Measurements from ENCODE around the gene AK9.
A peak's percentile ranks its signal among the peaks of the same experiment; 100 is the strongest.

The AK9 gene

DNA sequence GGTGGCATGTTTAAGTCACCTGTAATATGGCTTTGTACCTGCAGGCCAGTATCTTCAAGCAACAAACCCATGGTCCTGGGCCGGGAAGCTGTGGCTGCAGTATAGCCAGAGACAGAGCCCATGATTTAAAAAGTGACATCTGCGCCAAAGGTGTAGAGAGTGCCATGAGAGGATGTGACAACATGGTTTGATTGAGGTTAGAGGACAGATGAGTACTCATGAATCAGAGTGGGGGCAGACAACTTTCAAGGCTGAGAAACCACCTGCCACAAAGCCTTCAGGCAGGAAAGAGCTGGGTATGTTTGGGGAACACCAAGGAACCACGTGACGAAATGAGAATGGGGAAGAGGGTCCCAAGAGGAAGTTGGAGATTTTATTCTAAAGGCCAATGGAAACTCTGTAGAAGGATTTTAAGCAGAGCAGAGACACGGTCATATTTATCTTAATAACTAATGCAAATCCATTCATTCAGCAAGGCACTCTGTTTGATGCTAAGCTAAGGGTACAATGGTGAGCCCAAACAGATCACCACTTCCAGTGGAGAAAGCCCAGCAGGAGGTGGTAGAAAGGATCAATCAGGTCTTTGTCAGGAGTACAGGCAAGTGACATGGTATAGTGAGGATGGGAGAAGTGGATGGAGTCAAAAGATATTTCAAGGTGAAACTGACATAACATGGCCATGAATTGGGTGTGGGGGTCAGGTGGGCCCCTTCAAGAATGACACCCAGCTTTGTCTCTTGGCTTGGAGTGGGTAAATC lies 232.0 kb downstream of the AK9 start:
- no peak for DNase-seq (ENCODE audit: low read depth in 2 of 2, low spot score in 1 of 2)

DNA sequence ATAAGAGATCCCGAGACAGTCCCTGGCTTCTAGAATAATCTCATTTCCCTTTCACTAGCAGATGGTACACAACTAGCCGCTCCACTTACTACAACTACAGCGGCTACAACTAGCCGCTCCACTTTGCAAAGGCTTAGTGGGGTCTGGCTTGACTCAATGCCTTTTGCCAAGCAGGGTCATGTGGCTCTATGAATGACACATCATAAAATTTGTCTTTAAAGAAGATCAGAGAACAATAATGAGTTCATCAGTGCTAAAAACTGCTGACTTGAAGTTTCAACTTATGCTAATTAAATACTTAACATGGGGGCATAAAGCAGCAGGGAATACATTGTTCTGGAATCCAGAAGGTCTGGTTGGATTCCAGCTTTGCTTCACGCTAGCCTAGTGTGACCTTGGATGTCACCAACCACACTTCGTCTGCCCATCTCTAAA lies 233.4 kb downstream of the AK9 start:
- DNase-seq (ENCODE audit: low read depth in 2 of 2, low spot score in 1 of 2): no peak

DNA sequence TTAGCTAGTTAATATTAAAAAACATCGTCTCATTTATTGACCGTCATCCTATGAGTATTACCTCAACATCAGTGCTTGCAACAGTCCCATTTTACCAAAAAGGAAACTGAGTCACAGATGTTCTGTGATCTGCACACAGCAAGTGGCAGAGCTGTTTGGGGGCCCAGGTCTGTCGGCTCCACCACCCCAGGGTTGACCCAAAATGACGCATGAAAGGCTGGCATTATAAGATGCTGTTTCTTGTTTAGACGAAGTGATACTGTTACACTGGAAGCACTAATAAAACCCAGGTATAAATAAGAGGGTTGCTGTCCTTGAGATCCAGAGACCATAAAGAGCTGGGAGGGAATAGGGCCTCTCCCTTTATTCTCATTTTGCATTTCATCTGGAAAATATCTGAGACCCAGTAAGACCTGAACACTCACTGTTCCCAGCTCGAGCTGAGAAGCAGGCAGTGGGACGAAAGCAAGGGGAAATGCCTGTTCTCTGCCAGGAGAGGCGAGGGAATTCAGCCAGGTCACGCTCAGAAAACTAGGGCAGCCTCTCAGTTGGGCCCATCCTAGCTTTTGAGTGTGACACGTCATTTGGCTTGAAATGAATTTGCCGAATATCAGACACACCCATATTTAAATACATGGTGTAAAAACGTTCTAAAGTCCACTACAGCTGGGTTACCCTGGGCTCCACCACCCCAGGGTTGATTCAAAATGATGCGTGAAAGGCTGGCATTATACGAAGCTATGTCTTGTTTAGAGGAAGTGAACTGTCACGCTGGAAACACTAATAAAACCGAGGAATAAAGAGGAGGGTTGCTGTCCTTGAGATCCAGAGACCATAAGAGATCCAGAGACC lies 234.1 kb downstream of the AK9 start:
- no peak for DNase-seq (ENCODE audit: low read depth in 2 of 2, low spot score in 1 of 2)

DNA sequence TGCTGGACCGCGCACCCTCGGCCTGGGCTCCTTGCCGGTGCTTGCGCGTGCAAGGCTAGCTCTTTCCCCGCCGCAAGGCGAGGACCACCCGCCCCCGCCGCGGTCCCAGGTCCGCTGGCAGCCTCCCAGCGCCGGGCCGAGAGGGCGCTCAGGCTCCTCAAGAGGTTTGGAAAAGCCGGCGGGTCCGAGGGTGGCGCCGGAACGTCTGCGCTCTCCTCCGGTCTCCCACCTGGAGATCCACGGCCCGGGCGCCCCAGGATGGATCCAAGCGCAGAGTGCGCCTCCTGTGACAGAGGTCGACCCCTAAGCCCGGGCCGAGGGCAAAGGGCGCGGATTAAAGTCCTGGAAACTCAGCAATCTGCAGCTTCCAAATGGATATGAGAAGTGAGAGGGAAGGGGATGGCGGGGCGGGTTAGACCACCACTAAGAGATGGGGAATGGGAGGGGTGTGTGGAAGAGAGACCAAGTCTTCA lies 234.9 kb downstream of the AK9 start:
- no peak for DNase-seq (ENCODE audit: low read depth in 2 of 2, low spot score in 1 of 2)

DNA sequence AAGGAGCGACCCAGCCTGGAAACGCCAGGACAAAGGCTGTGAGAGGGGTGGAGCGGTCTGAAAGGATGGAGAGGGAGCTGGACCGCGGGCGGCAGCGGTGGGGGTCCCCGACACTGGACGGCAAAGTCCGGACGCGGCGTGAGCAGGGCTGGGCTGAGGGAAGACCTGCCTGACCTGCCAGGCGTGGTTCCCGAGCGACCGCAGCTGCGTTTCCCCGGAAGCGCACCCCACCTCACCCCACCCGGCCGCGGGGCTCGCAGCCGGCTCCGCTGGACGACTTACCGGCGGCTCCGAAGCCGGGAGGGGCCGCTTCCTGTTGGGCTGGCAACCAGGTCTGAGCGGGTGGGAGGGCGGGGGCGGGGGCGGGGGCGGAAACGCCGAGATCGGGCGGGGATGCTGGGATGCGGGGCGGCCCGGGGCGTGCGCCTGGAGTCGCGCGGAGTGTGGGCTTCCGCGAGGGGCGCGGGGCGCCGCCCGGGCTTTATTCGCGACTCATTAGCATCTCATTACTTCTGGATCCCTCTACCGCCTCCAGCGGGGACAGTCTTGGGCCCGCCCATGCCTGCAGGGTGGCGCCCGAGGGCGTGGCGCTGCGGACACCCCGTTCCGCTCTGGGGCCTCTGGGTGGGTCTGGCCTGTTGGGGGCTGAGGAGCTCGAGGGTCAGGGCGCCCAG lies 235.4 kb downstream of the AK9 start, which contains the start of gene MICAL1:
MICAL1 (minus strand) TSS at position 336 of the 674 bp plus-strand sequence. CDS start 1,576 bp downstream, outside the sequence.
- DNase-seq (ENCODE audit: low read depth in 2 of 2, low spot score in 1 of 2): peak in 1 of 2 donors; percentile 47

DNA sequence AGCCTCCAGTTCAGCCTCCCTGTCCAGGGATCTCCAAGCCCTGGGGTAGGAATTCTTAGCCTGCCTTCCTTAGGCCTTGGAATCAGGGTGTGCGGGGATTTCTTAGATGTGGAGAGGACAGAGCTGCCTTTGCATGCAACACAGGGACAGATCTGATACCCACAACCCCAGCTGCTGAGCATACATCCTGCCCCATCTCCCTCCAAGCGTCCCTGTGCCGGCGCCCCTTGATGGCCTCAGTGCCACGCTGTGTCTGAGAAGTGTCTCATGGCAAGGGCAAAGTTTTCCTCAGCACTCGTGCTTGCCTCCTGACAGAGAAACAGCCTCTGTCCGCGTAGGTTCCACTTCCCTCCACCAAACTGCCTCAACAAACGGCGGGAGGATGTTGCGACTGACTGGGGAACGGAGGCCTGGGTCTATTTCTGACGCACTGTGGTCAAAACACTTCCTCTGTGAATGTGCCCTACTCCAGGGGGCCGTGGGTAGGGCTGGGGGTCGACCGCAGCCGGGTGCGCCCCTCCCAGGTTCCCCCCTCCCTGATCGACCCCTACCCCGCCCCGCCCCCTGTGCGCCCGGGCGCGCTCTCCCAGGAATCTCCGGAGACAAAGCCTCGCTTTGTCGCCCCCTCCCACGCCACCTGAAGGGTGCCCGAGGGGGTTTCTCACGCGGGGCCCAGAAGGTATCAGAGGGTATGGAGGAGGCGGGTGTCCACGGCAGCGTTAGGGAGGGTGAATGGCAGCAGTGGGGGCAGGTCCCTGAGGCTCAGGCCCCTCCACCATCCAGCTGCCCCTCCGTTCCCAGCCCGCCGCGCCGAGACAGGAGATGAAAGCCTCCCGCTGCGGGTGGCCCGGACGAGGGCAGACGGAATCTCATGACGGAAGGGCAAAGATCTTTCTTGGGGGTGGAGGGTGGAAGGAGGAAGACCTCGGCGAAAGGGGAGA lies 236.2 kb downstream of the AK9 start:
- peak; percentile 41 to 47 for DNase-seq (ENCODE audit: low read depth in 2 of 2, low spot score in 1 of 2)

DNA sequence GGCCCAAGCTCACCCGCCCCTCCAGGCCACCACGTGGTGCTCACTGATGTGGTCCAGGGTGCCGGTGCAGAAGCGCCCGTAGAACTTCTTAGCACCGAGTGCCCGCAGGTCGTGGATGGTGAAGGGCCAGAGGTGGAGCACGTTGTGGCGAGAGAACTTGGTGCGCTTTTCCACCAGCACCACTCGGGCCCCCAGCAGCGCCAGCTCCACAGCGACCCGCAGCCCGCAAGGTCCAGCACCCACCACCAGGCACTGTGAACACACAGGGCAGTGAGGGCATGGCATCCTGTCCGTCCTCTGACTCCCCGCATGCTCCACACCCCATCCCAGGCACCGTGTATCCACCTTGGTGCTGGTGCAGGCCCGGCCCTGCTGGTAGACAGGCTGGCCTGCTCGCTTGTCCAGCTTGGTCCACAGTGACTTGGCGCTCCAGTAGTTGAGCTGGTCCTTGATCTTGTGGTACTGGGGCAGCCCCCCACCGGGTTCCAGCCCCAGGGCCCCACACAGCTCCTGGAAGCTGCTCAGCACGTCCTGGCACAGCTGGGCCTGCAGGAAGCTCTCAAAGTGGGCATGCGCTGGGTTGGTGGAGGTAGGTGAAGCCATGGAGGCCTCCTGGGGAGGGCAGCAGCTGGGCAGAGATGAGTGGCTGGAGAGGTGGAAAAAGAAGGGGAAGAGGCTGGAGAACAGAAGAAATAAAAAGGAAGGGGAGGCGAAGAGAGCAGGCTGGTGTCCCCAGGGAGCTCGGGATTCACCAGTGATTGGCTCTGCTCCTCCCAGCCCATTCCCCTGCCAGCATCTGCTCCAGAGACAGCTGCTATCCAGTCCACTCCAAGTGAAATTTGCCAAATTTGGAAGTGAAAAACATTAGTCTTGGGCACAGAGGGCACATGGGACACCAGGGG lies 237.2 kb downstream of the AK9 start:
- DNase-seq (ENCODE audit: low read depth in 2 of 2, low spot score in 1 of 2): no peak

DNA sequence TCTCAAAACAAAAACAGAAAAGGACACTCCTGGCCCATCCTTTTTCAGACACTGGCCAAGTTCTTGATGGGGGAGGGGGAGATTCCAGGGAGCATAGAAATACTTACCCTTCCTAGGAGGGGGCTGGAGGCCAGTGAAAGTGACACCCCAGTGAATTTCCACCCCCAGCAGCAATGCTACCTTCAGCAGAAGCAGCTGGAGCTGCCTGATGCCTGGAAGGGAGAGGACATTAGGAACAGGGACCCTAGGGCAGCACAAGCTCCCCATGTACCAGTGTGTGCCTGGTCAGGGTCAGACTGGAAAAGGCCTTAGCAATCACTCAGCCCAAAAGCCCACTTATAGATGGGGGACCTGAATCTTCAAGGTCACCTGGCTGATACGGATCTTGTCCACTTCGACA lies 237.8 kb downstream of the AK9 start:
- no peak for DNase-seq (ENCODE audit: low read depth in 2 of 2, low spot score in 1 of 2)

DNA sequence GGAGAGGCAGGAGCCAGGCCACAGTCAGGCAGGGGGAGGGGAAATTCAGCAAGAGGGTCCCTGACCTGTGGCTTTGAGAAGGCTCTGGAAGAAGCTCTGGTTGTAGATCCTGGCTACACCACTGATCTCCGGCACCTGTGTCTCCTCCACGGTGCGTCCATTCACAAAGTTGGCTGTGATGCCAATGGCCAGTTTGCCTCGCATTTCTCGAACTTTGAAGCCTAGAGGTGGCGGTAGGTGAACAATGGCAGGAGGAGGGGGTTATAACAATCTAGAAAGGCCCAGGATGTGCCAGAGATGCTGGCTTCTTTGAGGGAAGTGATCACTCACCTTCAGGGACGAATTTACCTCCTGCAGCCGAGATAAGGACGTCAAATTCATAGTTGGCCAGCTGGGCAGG lies 238.8 kb downstream of the AK9 start:
- no peak for DNase-seq (ENCODE audit: low read depth in 2 of 2, low spot score in 1 of 2)

DNA sequence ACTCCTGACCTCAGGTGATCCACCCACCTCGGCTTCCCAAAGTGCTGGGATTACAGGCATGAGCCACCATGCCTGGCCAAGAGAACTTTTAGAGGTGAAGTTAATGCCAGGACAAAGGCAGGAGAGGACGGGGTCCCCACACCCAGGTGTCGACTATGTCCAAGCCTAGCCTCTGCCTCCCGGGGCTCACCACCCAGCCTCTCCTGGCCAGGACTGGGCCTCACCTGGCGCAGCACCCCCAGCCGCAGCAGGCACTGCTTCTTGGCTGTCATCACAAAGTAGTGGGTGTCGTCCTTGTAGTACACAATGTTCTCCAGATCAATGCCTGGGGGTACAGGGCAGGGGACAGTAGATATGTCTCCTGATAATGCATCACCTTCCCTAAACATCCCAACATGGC lies 239.6 kb downstream of the AK9 start:
- no peak for DNase-seq (ENCODE audit: low read depth in 2 of 2, low spot score in 1 of 2)

DNA sequence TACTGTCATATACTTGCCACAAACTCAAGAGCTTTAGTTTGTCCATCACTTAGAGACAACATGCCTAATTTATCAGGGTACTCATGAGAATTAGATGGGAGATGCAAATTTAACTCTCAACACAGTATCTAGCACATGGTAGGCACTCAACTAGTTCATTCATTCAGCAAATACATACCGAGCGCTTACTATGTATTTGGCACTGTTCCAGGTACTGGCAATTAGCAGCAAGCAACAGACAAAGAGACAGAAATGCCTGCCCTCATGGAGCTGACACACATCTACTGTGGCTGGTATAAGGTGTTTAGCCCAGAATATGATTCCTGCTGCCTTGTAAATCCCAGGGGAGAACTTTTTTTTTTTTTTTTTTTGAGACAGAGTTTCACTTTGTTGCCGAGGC lies 240.2 kb downstream of the AK9 start:
- no peak for DNase-seq (ENCODE audit: low read depth in 2 of 2, low spot score in 1 of 2)

DNA sequence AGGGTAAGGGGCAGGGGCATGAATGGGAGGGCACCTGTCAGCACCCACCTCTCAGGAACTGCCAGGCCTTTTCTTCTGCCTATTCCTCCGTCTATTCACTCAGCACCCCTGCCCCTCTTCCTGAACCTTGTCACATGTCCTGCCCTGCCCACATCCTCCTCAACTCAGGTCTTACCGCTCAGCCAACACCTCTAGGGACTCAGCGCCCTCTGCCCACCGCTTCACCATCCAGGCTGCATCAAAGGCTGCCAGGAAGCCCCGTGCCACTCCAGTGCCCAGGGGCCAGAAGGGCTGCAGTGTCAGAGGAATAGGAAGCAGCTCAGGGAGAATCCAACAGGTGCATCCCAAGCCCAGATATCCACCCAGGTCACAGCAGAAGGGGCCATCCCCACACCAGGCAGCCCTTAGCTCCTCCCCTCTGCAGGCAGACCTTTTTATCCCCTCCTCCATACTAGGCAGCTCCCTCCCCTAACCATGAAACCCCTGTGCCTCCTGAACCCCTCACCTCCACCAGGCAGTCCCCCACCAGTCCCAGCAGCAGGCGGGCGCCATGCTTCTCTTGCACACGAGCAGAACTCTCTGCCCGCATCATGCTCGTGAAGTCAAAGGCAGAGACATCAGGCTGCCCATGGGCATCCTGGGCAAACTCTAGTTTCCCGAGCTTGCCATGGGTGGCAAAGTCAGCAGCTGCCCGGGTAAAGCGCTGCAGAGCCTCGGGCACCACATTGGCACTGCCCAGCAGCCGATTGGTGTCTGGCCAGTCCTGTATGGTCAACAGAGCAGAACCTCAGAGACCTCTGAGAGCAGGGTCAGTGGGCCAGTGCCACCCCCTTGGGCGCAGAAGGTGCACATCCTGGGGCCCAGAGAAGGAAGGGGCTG lies 241.0 kb downstream of the AK9 start:
- DNase-seq (ENCODE audit: low read depth in 2 of 2, low spot score in 1 of 2): no peak

DNA sequence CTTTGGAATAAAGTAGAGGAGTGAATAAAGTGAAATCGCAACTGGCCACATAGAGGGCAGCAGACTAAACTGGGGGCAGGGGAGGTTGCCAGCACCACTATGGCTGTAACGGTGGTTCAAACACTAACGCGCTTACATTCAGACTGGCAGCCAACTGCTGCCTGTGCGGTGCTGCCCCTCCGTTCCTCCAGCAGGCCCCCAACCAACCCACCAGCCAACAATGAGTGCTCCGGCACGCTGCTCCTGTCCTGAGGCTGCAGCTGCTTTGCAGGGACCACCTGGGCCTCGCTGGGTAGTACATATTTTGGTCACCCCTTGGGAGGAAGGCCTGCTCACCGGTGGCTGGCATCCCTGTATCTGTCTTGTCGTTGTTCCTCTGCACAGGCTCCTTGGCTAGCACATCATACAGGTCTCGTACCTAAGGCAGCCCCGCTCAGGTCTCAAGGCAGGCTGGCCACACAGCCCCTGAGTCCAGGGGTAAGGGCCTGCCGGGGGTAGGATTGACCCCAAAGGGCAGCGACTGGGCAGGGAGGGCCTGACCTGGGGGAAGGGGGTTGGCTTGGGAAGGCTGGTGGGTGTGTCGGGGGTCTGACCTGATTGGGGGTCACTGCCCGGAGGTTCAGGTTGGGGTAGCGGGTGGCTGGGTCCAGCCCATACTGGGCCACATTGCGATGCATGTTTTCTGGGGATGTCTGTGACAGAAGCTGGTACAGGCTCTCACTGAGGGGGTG lies 241.8 kb downstream of the AK9 start:
- no peak for DNase-seq (ENCODE audit: low read depth in 2 of 2, low spot score in 1 of 2)

DNA sequence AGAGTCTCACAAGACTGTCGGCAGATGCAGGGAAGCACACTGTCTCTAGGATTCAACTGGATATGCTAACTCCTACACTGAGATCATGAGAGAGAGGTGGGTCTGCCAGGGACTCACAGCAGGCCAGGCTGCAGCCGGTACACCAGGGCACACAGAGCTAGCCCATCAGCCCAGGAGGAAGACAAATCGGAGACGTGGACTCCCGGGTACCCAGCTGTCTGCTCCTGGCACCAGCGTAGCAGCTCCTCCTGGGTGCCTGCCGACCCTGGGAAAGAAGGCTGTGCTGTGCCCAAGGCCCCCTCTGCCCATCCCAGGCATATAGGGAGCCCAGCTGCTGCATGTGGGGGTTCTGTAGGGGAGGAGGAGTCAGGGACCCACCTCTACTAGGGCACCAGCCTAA lies 242.4 kb downstream of the AK9 start:
- no peak for DNase-seq (ENCODE audit: low read depth in 2 of 2, low spot score in 1 of 2)

DNA sequence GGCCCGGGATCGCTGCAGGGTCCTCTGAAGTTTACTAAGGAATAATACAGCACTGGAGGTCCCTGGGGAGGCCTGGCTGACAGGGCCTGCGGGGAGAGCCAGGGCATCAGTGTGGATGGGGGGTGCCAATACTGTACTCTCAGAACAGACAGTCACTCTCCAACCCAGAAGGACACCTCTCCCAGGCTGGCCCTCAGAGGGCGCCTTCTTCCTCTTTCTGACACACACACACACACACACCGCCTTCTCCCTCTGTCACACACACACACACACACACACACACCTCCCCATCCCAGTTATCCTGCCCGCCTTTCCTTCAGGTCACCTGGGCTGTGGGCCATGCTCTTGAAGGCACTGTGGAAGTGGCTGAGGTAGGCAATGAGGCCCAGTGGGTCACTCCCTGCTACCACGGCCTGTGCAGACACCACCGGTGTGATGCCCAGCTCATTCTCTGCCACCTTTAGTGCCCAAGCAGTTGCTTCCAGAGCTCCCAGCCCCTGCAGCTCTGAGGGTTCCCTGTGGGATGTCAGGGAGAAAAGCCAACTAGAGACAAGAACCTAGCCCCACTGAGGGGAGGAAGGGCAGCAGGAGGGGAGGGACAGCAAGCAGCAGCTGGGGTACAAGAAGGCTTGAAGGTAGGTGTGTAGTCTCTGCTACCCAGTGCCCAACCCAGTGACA lies 243.0 kb downstream of the AK9 start:
- DNase-seq (ENCODE audit: low read depth in 2 of 2, low spot score in 1 of 2): no peak

DNA sequence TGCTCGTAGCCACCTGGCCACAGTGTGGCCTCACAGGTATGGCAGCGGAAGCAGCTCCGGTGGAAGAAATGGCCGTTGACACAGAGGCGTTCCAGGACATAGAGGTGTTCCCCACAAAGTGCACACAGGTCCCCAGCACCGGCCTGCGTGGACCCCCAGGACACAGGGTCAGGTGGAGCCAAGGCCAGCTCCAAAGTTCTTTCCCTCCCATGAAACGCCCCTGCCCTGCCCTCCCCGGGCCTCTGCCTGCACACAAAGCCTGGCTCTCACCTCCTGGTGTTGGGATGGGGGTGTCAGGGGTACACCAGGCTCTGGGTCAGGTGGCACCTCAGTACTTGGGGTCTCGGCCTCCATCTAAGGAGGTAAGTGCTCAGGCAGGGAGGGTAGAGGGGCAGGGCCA lies 243.9 kb downstream of the AK9 start:
- DNase-seq (ENCODE audit: low read depth in 2 of 2, low spot score in 1 of 2): no peak

DNA sequence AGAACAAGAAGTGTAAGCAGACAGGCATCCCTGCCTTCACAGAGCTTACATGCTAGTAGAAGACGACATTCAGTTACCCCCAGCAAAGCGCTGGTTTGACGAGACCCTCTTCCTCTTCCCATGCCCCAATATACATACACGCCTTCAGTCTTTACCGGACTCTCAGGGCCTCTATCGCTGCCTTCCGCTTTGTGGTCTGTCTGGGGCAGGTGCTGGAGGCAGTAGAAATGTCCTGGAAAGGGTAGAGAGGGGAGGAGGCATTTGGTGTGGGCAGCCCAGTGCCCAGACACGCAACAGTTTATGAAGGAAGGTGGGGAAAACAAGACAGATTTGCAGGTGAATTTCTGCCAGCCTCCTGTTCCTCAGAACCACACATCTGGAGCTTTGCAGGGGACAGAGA lies 244.5 kb downstream of the AK9 start:
- DNase-seq (ENCODE audit: low read depth in 2 of 2, low spot score in 1 of 2): no peak

Data from stimulated activated CD8-positive, alpha-beta memory T cell treated with anti-CD3 and anti-CD28 coated beads, Interleukin-4, amount 100 ng/mL, for 1 hour (primary cell).